K562 (cell line): ENCODE measurements around the gene LTK. TPM values are rescaled to one million over a fixed set of nuclear protein-coding genes. Genes with fewer than 3 reads are reported as not detected.

ENCODE experiments used
- ARID2 ChIP-seq: fragments of 450-650 bp; IDR thresholded peaks from 2 replicates; pipeline ENCODE4 v1.6.1; 2017; ENCODE audit warnings: antibody characterized with exemption, mild to moderate bottlenecking
- DPF2 ChIP-seq: fragments of 450-650 bp; IDR thresholded peaks from 2 replicates; pipeline ENCODE4 v1.6.1; 2016
- KLF13 ChIP-seq: fragments of 450-650 bp; IDR thresholded peaks from 2 replicates; pipeline ENCODE4 v1.6.1; 2016; ENCODE audit warnings: missing genetic modification characterization, low read depth, mild to moderate bottlenecking, missing compliant biosample characterization, moderate library complexity, borderline replicate concordance
- MXI1 ChIP-seq: IDR thresholded peaks from 2 replicates; pipeline ENCODE4 v1.6.1; 2011; ENCODE audit warnings: low read depth, mild to moderate bottlenecking, improper control_type of control experiment, low read length
- NRF1 ChIP-seq, 2 experiments: fragments of 450-650 bp; IDR thresholded peaks in 1 of 2; conservative IDR thresholded peaks in 1 of 2; 2 replicates each; pipeline ENCODE4 v1.6.1; 2014; ENCODE audit warnings: mild to moderate bottlenecking in 2 of 2
- RHOXF2B ChIP-seq: fragments of 250-450 bp; sonication (Bioruptor Pico); conservative IDR thresholded peaks from 2 replicates; pipeline ENCODE4 v1.5.1; 2021
- SMARCB1 ChIP-seq: IDR thresholded peaks from 2 replicates; pipeline ENCODE4 v1.6.1; 2011; ENCODE audit warnings: improper control_type of control experiment, low read depth; ENCODE audit not compliant: insufficient read length
- SNRNP70 ChIP-seq: fragments of 200-400 bp; formaldehyde crosslinking; optimal IDR thresholded peaks from 2 replicates; pipeline ENCODE3; 2017; ENCODE audit warnings: low read depth, low read length
- TBL1XR1 ChIP-seq, 2 experiments: IDR thresholded peaks; 2 replicates each; pipeline ENCODE4 v1.6.1; 2012; ENCODE audit warnings: improper control_type of control experiment in 2 of 2, low read length in 2 of 2, mild to moderate bottlenecking in 1 of 2
- ZBTB17 ChIP-seq: fragments of 450-650 bp; formaldehyde crosslinking; IDR thresholded peaks from 2 replicates; pipeline ENCODE4 v1.4.0; 2020; ENCODE audit warnings: mild to moderate bottlenecking
- ZFX ChIP-seq: sonication (generic); formaldehyde crosslinking; IDR thresholded peaks from 2 replicates; pipeline ENCODE4 v1.8.0; 2022; ENCODE audit warnings: mild to moderate bottlenecking, missing genetic modification reagents, moderate library complexity
- ZNF146 ChIP-seq: IDR thresholded peaks from one replicate; pipeline ENCODE4 v1.6.1; 2018; ENCODE audit warnings: missing compliant biosample characterization; ENCODE audit not compliant: unreplicated experiment
- ZNF324 ChIP-seq: fragments of 250-450 bp; sonication (Bioruptor Pico); IDR thresholded peaks from 2 replicates; pipeline ENCODE4 v1.4.0; 2020; ENCODE audit warnings: mild to moderate bottlenecking
- ZNF41 ChIP-seq: fragments of 250-450 bp; sonication (Bioruptor Pico); conservative IDR thresholded peaks from 2 replicates; pipeline ENCODE4 v1.4.0; 2020; ENCODE audit warnings: mild to moderate bottlenecking
- polyA plus RNA-seq, 8 experiments: library from polyadenylated mRNA; depleted of rRNA in 4 of 8; stranded (reverse) in 5 of 8; unstranded in 3 of 8; fragments of >200 nt; fragmentation: Nextera tagmentation in 2 of 8; fragmentation: Illumina TruSeq in 1 of 8; extraction: Ambion mirVana in 2 of 8; extraction: Trizol in 1 of 8; gene quantifications; 2 replicates each; pipeline versions ENCODE4 v1.2.1 to v1.2.3, GENCODE V29; 2011 to 2014; ENCODE audit warnings: inconsistent platforms in 1 of 8, missing spikeins in 1 of 8
- total RNA-seq, 7 experiments: library from RNA; depleted of rRNA in 6 of 7; stranded (reverse); fragments of >200 nt in 6 of 7; fragmentation: Illumina TruSeq in 2 of 7; extraction: Trizol in 2 of 7; gene quantifications; 2 replicates each; pipeline versions ENCODE4 v1.2.1 to v1.2.3, GENCODE V29; 2011 to 2021; ENCODE audit warnings: low replicate concordance in 1 of 7
- TF ChIP-seq, protein P1 (sequence below), 3 experiments: IDR thresholded peaks in 2 of 3; conservative IDR thresholded peaks in 1 of 3; 2 replicates each; pipeline ENCODE4 v1.5.1; 2011 to 2012; ENCODE audit warnings: low read length in 3 of 3, mild to moderate bottlenecking in 3 of 3, control low read depth in 2 of 3, improper control_type of control experiment in 1 of 3, inconsistent platforms in 1 of 3, low read depth in 1 of 3, mixed read lengths in 1 of 3, moderate library complexity in 1 of 3; ENCODE audit not compliant: insufficient read depth in 2 of 3
- TF ChIP-seq, protein P2 (sequence below): fragments of 150-350 bp; conservative IDR thresholded peaks from 2 replicates; pipeline ENCODE4 v1.6.1; 2014; ENCODE audit warnings: low read length
- TF ChIP-seq, protein P3 (sequence below): fragments of 450-650 bp; IDR thresholded peaks from 2 replicates; pipeline ENCODE4 v1.7.1; 2018; ENCODE audit warnings: mild to moderate bottlenecking, low read depth; ENCODE audit not compliant: partially characterized antibody
- TF ChIP-seq, protein P4 (sequence below): fragments of 450-650 bp; IDR thresholded peaks from 2 replicates; pipeline ENCODE4 v1.7.0; 2016; ENCODE audit warnings: borderline replicate concordance
- TF ChIP-seq, protein P5 (sequence below): sonication (generic); formaldehyde crosslinking; IDR thresholded peaks from 2 replicates; pipeline ENCODE4 v1.8.1; 2022; ENCODE audit warnings: missing genetic modification reagents

Gene LTK
- total and polyA plus RNA-seq, 9 of the 15 experiments (the other 6 are each of a cell fraction or from before 2014, with no cell fraction given), result 0.25 to 4.4 (median 1.8) TPM

DNA sequence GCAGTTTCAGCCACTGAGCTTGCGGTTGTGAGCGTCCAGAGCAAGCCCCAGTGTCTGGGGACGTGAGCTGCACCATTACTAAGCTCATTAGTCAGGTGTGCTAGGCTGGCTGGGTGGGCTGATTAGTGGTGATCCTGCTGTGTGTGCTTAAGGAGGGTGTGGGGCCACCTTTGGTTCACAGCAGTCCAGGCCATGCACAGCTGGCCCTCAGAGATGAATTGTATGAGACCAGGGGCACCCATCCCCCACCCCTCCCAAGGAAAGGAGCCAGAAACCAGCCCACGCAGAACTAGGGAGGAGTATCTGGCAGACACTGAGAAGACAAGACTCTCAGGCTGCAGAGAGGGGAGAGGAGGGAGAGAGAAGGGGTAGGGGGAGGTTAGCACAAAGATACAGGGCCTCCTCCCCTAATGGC, 49.2 kb upstream of the LTK start (continued):
- TF ChIP-seq, protein P1, sequence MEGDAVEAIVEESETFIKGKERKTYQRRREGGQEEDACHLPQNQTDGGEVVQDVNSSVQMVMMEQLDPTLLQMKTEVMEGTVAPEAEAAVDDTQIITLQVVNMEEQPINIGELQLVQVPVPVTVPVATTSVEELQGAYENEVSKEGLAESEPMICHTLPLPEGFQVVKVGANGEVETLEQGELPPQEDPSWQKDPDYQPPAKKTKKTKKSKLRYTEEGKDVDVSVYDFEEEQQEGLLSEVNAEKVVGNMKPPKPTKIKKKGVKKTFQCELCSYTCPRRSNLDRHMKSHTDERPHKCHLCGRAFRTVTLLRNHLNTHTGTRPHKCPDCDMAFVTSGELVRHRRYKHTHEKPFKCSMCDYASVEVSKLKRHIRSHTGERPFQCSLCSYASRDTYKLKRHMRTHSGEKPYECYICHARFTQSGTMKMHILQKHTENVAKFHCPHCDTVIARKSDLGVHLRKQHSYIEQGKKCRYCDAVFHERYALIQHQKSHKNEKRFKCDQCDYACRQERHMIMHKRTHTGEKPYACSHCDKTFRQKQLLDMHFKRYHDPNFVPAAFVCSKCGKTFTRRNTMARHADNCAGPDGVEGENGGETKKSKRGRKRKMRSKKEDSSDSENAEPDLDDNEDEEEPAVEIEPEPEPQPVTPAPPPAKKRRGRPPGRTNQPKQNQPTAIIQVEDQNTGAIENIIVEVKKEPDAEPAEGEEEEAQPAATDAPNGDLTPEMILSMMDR (IDR thresholded peaks at IDR 0.05 in 2 of 3, conservative IDR thresholded peaks at IDR 0.05 in 1 of 3; ENCODE audit: insufficient read depth in 2 of 3, low read depth in 1 of 3, low read length in 3 of 3), result no peak
- TF ChIP-seq, protein P2, sequence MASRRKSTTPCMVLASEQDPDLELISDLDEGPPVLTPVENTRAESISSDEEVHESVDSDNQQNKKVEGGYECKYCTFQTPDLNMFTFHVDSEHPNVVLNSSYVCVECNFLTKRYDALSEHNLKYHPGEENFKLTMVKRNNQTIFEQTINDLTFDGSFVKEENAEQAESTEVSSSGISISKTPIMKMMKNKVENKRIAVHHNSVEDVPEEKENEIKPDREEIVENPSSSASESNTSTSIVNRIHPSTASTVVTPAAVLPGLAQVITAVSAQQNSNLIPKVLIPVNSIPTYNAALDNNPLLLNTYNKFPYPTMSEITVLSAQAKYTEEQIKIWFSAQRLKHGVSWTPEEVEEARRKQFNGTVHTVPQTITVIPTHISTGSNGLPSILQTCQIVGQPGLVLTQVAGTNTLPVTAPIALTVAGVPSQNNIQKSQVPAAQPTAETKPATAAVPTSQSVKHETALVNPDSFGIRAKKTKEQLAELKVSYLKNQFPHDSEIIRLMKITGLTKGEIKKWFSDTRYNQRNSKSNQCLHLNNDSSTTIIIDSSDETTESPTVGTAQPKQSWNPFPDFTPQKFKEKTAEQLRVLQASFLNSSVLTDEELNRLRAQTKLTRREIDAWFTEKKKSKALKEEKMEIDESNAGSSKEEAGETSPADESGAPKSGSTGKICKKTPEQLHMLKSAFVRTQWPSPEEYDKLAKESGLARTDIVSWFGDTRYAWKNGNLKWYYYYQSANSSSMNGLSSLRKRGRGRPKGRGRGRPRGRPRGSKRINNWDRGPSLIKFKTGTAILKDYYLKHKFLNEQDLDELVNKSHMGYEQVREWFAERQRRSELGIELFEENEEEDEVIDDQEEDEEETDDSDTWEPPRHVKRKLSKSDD, result no peak
- TF ChIP-seq, protein P3, sequence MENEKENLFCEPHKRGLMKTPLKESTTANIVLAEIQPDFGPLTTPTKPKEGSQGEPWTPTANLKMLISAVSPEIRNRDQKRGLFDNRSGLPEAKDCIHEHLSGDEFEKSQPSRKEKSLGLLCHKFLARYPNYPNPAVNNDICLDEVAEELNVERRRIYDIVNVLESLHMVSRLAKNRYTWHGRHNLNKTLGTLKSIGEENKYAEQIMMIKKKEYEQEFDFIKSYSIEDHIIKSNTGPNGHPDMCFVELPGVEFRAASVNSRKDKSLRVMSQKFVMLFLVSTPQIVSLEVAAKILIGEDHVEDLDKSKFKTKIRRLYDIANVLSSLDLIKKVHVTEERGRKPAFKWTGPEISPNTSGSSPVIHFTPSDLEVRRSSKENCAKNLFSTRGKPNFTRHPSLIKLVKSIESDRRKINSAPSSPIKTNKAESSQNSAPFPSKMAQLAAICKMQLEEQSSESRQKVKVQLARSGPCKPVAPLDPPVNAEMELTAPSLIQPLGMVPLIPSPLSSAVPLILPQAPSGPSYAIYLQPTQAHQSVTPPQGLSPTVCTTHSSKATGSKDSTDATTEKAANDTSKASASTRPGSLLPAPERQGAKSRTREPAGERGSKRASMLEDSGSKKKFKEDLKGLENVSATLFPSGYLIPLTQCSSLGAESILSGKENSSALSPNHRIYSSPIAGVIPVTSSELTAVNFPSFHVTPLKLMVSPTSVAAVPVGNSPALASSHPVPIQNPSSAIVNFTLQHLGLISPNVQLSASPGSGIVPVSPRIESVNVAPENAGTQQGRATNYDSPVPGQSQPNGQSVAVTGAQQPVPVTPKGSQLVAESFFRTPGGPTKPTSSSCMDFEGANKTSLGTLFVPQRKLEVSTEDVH, result no peak
- TF ChIP-seq ZBTB17 (CRISPR knock-in tag) (no peak), ZNF146 (CRISPR knock-in tag) (no peak), ARID2 (no peak), ZNF324 (CRISPR knock-in tag) (no peak), ZNF41 (CRISPR knock-in tag) (no peak), ZFX (CRISPR knock-in tag) (no peak), KLF13 (no peak), MXI1 (no peak), DPF2 (peak; percentile 75), NRF1 (conservative IDR thresholded peaks at IDR 0.05 in 1 of 2, IDR thresholded peaks at IDR 0.05 in 1 of 2) (peak; percentile 28 to 52; a peak in 2 of 4 replicates), TBL1XR1 (IDR thresholded peaks at IDR 0.05; ENCODE audit: low read length in 2 of 2) (peak in 1 of 2 experiments; percentile 52; a peak in 1 of 4 replicates), RHOXF2B (CRISPR knock-in tag) (no peak), SMARCB1 (no peak), SNRNP70 (no peak)
- TF ChIP-seq, protein P4, sequence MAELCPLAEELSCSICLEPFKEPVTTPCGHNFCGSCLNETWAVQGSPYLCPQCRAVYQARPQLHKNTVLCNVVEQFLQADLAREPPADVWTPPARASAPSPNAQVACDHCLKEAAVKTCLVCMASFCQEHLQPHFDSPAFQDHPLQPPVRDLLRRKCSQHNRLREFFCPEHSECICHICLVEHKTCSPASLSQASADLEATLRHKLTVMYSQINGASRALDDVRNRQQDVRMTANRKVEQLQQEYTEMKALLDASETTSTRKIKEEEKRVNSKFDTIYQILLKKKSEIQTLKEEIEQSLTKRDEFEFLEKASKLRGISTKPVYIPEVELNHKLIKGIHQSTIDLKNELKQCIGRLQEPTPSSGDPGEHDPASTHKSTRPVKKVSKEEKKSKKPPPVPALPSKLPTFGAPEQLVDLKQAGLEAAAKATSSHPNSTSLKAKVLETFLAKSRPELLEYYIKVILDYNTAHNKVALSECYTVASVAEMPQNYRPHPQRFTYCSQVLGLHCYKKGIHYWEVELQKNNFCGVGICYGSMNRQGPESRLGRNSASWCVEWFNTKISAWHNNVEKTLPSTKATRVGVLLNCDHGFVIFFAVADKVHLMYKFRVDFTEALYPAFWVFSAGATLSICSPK, result no peak
- TF ChIP-seq, protein P5, sequence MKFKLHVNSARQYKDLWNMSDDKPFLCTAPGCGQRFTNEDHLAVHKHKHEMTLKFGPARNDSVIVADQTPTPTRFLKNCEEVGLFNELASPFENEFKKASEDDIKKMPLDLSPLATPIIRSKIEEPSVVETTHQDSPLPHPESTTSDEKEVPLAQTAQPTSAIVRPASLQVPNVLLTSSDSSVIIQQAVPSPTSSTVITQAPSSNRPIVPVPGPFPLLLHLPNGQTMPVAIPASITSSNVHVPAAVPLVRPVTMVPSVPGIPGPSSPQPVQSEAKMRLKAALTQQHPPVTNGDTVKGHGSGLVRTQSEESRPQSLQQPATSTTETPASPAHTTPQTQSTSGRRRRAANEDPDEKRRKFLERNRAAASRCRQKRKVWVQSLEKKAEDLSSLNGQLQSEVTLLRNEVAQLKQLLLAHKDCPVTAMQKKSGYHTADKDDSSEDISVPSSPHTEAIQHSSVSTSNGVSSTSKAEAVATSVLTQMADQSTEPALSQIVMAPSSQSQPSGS, result no peak
